Transverse colon (tissue), 4 donors: ENCODE data around the gene FAM174A. TPM values are rescaled to one million over a fixed set of nuclear protein-coding genes. Genes with fewer than 3 reads are reported as not detected.
"Not testable (repeated sequence)": the region's sequence is repeated elsewhere in the genome, so short reads cannot be mapped to it uniquely, and the experiment has no call there.

ENCODE experiments used
- DNase-seq: peaks from one replicate; pipeline ENCODE4 v3.0.0-alpha.2; 2019
- H3K27ac ChIP-seq, 4 donors: fragments of 200-600 bp; sonication (generic); 2 replicates each; pipeline ENCODE4 v1.5.1; 2016 to 2018; ENCODE audit warnings: inconsistent platforms in 4 of 4
- H3K27me3 ChIP-seq: fragments of 200-600 bp; sonication (generic); 2 replicates; pipeline ENCODE4 v1.5.1; 2017; ENCODE audit warnings: inconsistent platforms
- H3K36me3 ChIP-seq, 4 donors: fragments of 200-600 bp; sonication (generic); 2 replicates each; pipeline ENCODE4 v1.5.1; 2017 to 2019; ENCODE audit warnings: inconsistent platforms in 4 of 4
- H3K4me1 ChIP-seq, 4 donors: fragments of 200-600 bp; sonication (generic); 2 replicates each; pipeline ENCODE4 v1.5.1; 2017 to 2020; ENCODE audit warnings: inconsistent platforms in 4 of 4
- H3K4me3 ChIP-seq, 4 donors: fragments of 200-600 bp; sonication (generic); 1 replicate in 1 of 4; 2 replicates in 3 of 4; pipeline versions ENCODE4 v1.5.1 to v1.6.1; 2017 to 2019; ENCODE audit warnings: inconsistent platforms in 4 of 4
- H3K9me3 ChIP-seq, 2 donors: fragments of 200-600 bp; sonication (generic); 2 replicates each; pipeline ENCODE4 v1.5.1; 2017 to 2019; ENCODE audit warnings: inconsistent platforms in 2 of 2
- CTCF ChIP-seq, 5 experiments: fragments of 200-600 bp in 3 of 5; fragments of 450-650 bp in 2 of 5; sonication (generic) in 3 of 5; IDR thresholded peaks; 1 replicate in 2 of 5; 2 replicates in 3 of 5; pipeline ENCODE4 v1.5.1; 2016 to 2017; ENCODE audit warnings: antibody characterized with exemption in 5 of 5, inconsistent platforms in 3 of 5, mild to moderate bottlenecking in 2 of 5, moderate library complexity in 1 of 5
- EP300 ChIP-seq: sonication (generic); formaldehyde crosslinking; IDR thresholded peaks from one replicate; pipeline ENCODE4 v1.6.1; 2017; ENCODE audit warnings: antibody characterized with exemption, low read depth
- POLR2A ChIP-seq: fragments of 450-650 bp; IDR thresholded peaks from one replicate; pipeline ENCODE4 v1.6.1; 2016; ENCODE audit warnings: antibody characterized with exemption, mild to moderate bottlenecking, moderate library complexity
- POLR2AphosphoS5 ChIP-seq, 3 donors: sonication (generic); formaldehyde crosslinking; IDR thresholded peaks; one replicate each; pipeline ENCODE4 v1.6.1; 2016; ENCODE audit warnings: antibody characterized with exemption in 3 of 3
- WGBS, 2 donors: methylation state at CpG; one replicate each; pipeline ENCODE4 v1.1.5; 2018; ENCODE audit warnings: low coverage in 1 of 2; 5-methylcytosine and 5-hydroxymethylcytosine counted together
- in situ Hi-C, 4 donors: fragments of 200-750 bp; cut with MboI; loops; one replicate each; pipeline versions ENCODE4 v1.15.0 to v1.15.1; 2017; ENCODE audit warnings: low sequenced_read_pairs in 3 of 4, low pct_ligation_motif_present in 1 of 4, low pct_unique_long_range_greater_than_20kb in 1 of 4
- intact Hi-C: fragments of 100-400 bp; cut with DNase I; formaldehyde crosslinking; loops from one replicate; pipeline ENCODE4 v1.15.1; 2023; ENCODE audit warnings: low total_unique reads
- total RNA-seq, 4 donors: library from RNA; depleted of rRNA; stranded (reverse); fragments of >200 nt; gene quantifications; one replicate each; pipeline ENCODE4 v1.1.0, GENCODE V29; 2016

The FAM174A gene
- total RNA-seq, 4 donors from 2014 or later, result 9.0 to 94.6 (median 28.0) TPM

GRCh38 chr5:100595812-100596173 is 60.6 kb downstream of the FAM174A start:
- 75 to 82% methylated on average over 3 of the region's 3 CpGs for whole genome bisulfite sequencing, 2 donors
- H3K4me3 ChIP-seq, result no peak overlapping the region
- no peaks in the 10 kb centered on the region for H3K27me3 ChIP-seq
- TF ChIP-seq POLR2AphosphoS5 (IDR thresholded peaks at IDR 0.05), result no peak
- no peak for TF ChIP-seq EP300
- TF ChIP-seq CTCF (IDR thresholded peaks at IDR 0.05), result no peak
- TF ChIP-seq POLR2A, result no peak
- no peak overlapping the region for H3K27ac ChIP-seq
- in situ Hi-C loops, result no loop called here
- intact Hi-C loops, result no loop called here
- H3K36me3 ChIP-seq, result no peaks in the 10 kb centered on the region
- DNase-seq, result no peak
- no peaks in the 10 kb centered on the region for H3K9me3 ChIP-seq
- H3K4me1 ChIP-seq, result peaks cover 0 to 5% (median 0%) of the 10 kb centered on the region in 4 donors

DNA sequence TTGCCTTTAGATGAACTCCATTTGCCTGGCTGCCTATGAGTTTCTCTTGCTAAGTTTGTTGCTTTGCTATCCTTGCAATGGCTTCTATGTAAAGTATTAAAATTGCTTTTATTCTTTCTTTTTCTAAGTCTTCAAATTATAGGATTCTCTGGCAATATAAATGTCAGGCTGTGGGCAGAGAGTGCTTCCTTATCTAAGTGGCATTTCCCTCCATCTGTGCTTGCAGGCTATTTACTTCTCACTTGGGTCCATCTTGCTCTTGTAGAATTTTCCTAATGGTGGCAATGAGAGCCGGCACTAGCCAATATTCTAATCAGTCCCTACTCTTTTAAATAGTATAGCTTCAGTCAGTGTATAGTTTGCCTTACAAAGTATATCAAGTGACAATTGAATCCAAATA is 63.3 kb downstream of the FAM174A start:
- WGBS, 2 donors, result 82% methylated on average over 1 of the region's 1 CpG; no CpG with 5 or more reads in 1 of the 2 donors
- intact Hi-C loops (no loop called here), in situ Hi-C loops (no loop called here)
- H3K27ac ChIP-seq, result no peak overlapping the region
- no peaks in the 10 kb centered on the region for H3K27me3 ChIP-seq
- no peaks in the 10 kb centered on the region for H3K36me3 ChIP-seq
- peaks cover 0 to 5% (median 0%) of the 10 kb centered on the region in 4 donors for H3K4me1 ChIP-seq
- TF ChIP-seq EP300, result no peak
- TF ChIP-seq CTCF (IDR thresholded peaks at IDR 0.05), result no peak
- TF ChIP-seq POLR2AphosphoS5 (IDR thresholded peaks at IDR 0.05), result no peak
- TF ChIP-seq POLR2A, result no peak
- no peak for DNase-seq
- no peak overlapping the region for H3K4me3 ChIP-seq
- no peaks in the 10 kb centered on the region for H3K9me3 ChIP-seq

DNA sequence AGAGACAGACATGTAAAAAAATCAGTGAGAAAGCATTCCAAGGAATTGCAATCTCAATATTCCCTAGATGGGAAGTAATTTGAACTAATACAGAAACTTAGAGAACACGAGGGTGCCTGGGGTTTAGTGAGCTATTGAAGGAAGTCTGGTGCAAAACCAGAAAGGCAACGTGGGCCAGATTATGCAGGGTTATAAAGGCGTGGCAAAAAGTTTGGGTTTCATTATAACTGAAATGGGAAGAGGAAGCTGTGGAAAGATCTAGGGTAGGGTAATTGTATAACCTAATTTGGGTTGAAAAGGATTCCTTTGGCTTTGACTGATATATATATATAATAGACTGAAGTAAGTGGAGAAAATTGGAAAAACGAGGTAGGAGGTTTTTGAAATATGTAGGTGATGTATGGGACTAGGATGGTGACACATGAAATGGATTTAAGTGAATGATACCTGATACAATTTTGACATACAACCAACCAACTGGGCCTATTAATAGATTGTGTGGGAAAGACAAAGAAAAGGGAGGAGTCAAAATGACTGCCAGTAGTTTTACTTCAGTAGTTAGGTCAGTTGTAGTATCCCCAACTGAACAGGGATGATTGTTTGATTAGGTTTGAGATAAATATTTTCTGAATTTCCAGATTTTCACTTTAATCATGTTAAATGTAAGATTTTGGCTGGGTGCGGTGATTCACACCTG is 65.3 kb downstream of the FAM174A start:
- H3K27ac ChIP-seq, result no peak overlapping the region
- H3K4me3 ChIP-seq, result no peak overlapping the region
- DNase-seq, result no peak
- WGBS, 2 donors, result 48 to 59% methylated on average over 5 of the region's 5 CpGs
- intact Hi-C loops, result no loop called here
- H3K36me3 ChIP-seq, result no peaks in the 10 kb centered on the region
- H3K4me1 ChIP-seq, result no peaks in the 10 kb centered on the region
- H3K9me3 ChIP-seq, result no peaks in the 10 kb centered on the region
- no peaks in the 10 kb centered on the region for H3K27me3 ChIP-seq
- TF ChIP-seq EP300 (no peak), POLR2A (no peak), POLR2AphosphoS5 (IDR thresholded peaks at IDR 0.05) (no peak), CTCF (IDR thresholded peaks at IDR 0.05) (no peak)
- in situ Hi-C loops, result loop anchor here in 1 of 4 donors (25.0 kb wide), 1 partner anchor 787 kb away; no protein-coding TSS in a partner anchor

GRCh38 chr5:100603141-100603540 is 68.0 kb downstream of the FAM174A start:
- intact Hi-C loops, result no loop called here
- no peak for DNase-seq
- no peak overlapping the region for H3K27ac ChIP-seq
- H3K4me3 ChIP-seq, result no peak overlapping the region
- in situ Hi-C loops, result loop anchor here in 1 of 4 donors (25.0 kb wide), 1 partner anchor 784 kb away; no protein-coding TSS in a partner anchor
- TF ChIP-seq POLR2AphosphoS5 (IDR thresholded peaks at IDR 0.05) (no peak), CTCF (IDR thresholded peaks at IDR 0.05) (no peak), EP300 (no peak), POLR2A (no peak)
- H3K4me1 ChIP-seq, result no peaks in the 10 kb centered on the region
- no peaks in the 10 kb centered on the region for H3K9me3 ChIP-seq
- no peaks in the 10 kb centered on the region for H3K36me3 ChIP-seq
- WGBS, 2 donors, result 68 to 83% methylated on average over 2 of the region's 2 CpGs
- H3K27me3 ChIP-seq, result no peaks in the 10 kb centered on the region

DNA sequence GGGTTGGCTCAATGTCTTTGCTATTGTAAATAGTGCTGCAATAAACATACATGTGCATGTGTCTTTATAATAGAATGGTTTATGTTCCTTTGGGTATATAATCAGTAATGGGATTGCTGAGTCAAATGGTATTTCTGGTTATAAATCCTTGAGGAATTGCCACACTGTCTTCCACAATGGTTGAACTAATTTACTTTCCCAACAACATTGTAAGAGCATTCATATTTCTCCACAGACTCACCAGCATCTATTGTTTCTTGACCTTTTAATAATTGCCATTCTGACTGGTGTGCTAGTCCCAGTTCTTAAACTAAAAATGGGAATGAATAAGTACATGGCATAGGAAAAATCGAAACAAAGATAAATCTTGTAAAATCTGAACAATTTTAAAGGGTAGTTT is 68.8 kb downstream of the FAM174A start:
- H3K36me3 ChIP-seq, result not testable (repeated sequence)

More for the DNA sequence above, 68.8 kb downstream of the FAM174A start:
- DNase-seq, H3K27me3 ChIP-seq, H3K9me3 ChIP-seq, intact Hi-C loops, H3K4me1 ChIP-seq, H3K27ac ChIP-seq, H3K4me3 ChIP-seq: not testable (repeated sequence)
- 83 to 84% methylated on average over 1 of the region's 1 CpG for WGBS, 2 donors
- in situ Hi-C loops, result loop anchor here in 1 of 4 donors (25.0 kb wide), 1 partner anchor 783 kb away; no protein-coding TSS in a partner anchor
